MCF 10A (cell line): ENCODE data around the gene WASHC4. TPM values are rescaled to one million over a fixed set of nuclear protein-coding genes. Genes with fewer than 3 reads are reported as not detected.

Experiments used
- BruUV-seq: library from RNA; stranded (reverse); fragments of 400-500 nt; replicated peaks from 2 replicates; lab custom pipeline; 2021; lab: Mats Ljungman, UMichigan
- CTCF ChIA-PET: fragments of 300-600 bp; sonication (Branson Sonifier 250); formaldehyde crosslinking; extraction: SDS; loops from one replicate; lab custom pipeline; 2021; ENCODE audit warnings: antibody characterized with exemption, inconsistent platforms; lab: Yijun Ruan, JAX
- POLR2A ChIA-PET: fragments of 300-600, 350-650 bp; sonication (Branson Sonifier 250); formaldehyde crosslinking; extraction: SDS; loops from one replicate; lab custom pipeline; 2020; ENCODE audit warnings: antibody characterized with exemption, inconsistent platforms; lab: Yijun Ruan, JAX
- DNase-seq: peaks from one replicate; pipeline ENCODE4 v3.0.0-alpha.2; 2018; ENCODE audit not compliant: unreplicated experiment
- H3K27ac Mint-ChIP-seq: one replicate; pipeline ENCODE4 v1.8.0; 2022; ENCODE audit warnings: mild to moderate bottlenecking, low read depth, mixed read lengths; ENCODE audit not compliant: unreplicated experiment
- H3K27me3 Mint-ChIP-seq: one replicate; pipeline ENCODE4 v1.8.0; 2022; ENCODE audit warnings: mixed read lengths; ENCODE audit not compliant: insufficient read depth, unreplicated experiment
- H3K36me3 Mint-ChIP-seq: one replicate; pipeline ENCODE4 v1.8.0; 2022; ENCODE audit warnings: mild to moderate bottlenecking, moderate library complexity, mixed read lengths; ENCODE audit not compliant: insufficient read depth, unreplicated experiment
- H3K4me1 Mint-ChIP-seq: one replicate; pipeline ENCODE4 v1.8.0; 2022; ENCODE audit warnings: mixed read lengths; ENCODE audit not compliant: insufficient read depth, unreplicated experiment
- H3K4me3 Mint-ChIP-seq: one replicate; pipeline ENCODE4 v1.8.0; 2022; ENCODE audit warnings: mild to moderate bottlenecking, moderate library complexity, mixed read lengths; ENCODE audit not compliant: unreplicated experiment
- H3K9me3 Mint-ChIP-seq: one replicate; pipeline ENCODE4 v1.8.0; 2022; ENCODE audit warnings: mixed read lengths; ENCODE audit not compliant: unreplicated experiment
- CTCF ChIP-seq: fragments of 200-600 bp; IDR thresholded peaks from one replicate; pipeline ENCODE4 v1.8.0; 2022; ENCODE audit warnings: antibody characterized with exemption, mild to moderate bottlenecking; ENCODE audit not compliant: unreplicated experiment
- intact Hi-C: fragments of 100-400 bp; cut with micrococcal nuclease; formaldehyde crosslinking; loops from 2 replicates; pipeline ENCODE4 v1.14.1; 2022
- total RNA-seq: library from RNA; stranded (reverse); gene quantifications from 2 replicates; pipeline ENCODE4 v1.2.3, GENCODE V29; 2022

Gene WASHC4
- total RNA-seq, 1 experiment from 2014 or later: 44.5 TPM

GRCh38 chr12:105204127-105204526, 96.6 kb downstream of the WASHC4 start:
- Mint-ChIP-seq H3K36me3 (peaks cover 63% of the 10 kb centered on the region), H3K27ac (no peak overlapping the region), H3K27me3 (no peaks in the 10 kb centered on the region), H3K4me3 (no peak overlapping the region), H3K9me3 (no peaks in the 10 kb centered on the region), H3K4me1 (no peaks in the 10 kb centered on the region)
- no peak for TF ChIP-seq CTCF
- CTCF ChIA-PET: interaction anchor here (0.6 to 1.4 kb wide), 3 partner anchors 28 to 179 kb away, joined by 3 to 4 read pairs (median 4); no protein-coding TSS in a partner anchor
- POLR2A ChIA-PET: interaction anchor here (1.0 to 1.2 kb wide), 2 partner anchors 10 to 31 kb away, joined by 3 read pairs; no protein-coding TSS in a partner anchor
- DNase-seq: no peak
- BruUV-seq: no TSS peak
- intact Hi-C loops: loop anchor here (10.0 kb wide), 1 partner anchor 181 kb away; no protein-coding TSS in a partner anchor

- Mint-ChIP-seq H3K36me3 (peaks cover 57% of the 10 kb centered on the region), H3K4me1 (no peaks in the 10 kb centered on the region), H3K27ac (no peak overlapping the region), H3K9me3 (no peaks in the 10 kb centered on the region), H3K4me3 (no peak overlapping the region), H3K27me3 (no peaks in the 10 kb centered on the region)
- no peak for DNase-seq
- no peak for TF ChIP-seq CTCF
- ChIA-PET CTCF (interaction anchor here (0.5 to 1.9 kb wide), 7 partner anchors 10 to 388 kb away, joined by 3 to 8 read pairs (median 4); partner anchors contain the start of gene APPL2), POLR2A (interaction anchor here (1.2 to 1.7 kb wide), 4 partner anchors 10 to 178 kb away, joined by 3 read pairs; no protein-coding TSS in a partner anchor)
- no TSS peak for BruUV-seq
- intact Hi-C loops: loop anchor here (10.0 kb wide), 1 partner anchor 180 kb away; no protein-coding TSS in a partner anchor
Observed at GRCh38 chr12:105204916-105205315, 97.4 kb downstream of the WASHC4 start.

- CTCF ChIA-PET: interaction anchor here (0.5 to 1.9 kb wide), 7 partner anchors 9 to 388 kb away, joined by 3 to 8 read pairs (median 5); partner anchors contain the start of gene APPL2
- Mint-ChIP-seq H3K4me3 (no peak overlapping the region), H3K27ac (no peak overlapping the region), H3K36me3 (peaks cover 60% of the 10 kb centered on the region), H3K4me1 (no peaks in the 10 kb centered on the region), H3K27me3 (no peaks in the 10 kb centered on the region), H3K9me3 (no peaks in the 10 kb centered on the region)
- no TSS peak for BruUV-seq
- intact Hi-C loops: loop anchor here (10.0 kb wide), 1 partner anchor 179 kb away; no protein-coding TSS in a partner anchor
- no peak for DNase-seq
- POLR2A ChIA-PET: interaction anchor here (0.7 to 1.7 kb wide), 5 partner anchors 9 to 195 kb away, joined by 3 read pairs; no protein-coding TSS in a partner anchor
- TF ChIP-seq CTCF: no peak
Observed at GRCh38 chr12:105205322-105206048, 98.0 kb downstream of the WASHC4 start.
